ENCODE measurements around the gene BEND7. TPM values are rescaled to one million over a fixed set of nuclear protein-coding genes. Genes with fewer than 3 reads are reported as not detected.
A peak's percentile ranks its signal among the peaks of the same experiment; 100 is the strongest.
"Not testable (repeated sequence)": the region's sequence is repeated elsewhere in the genome, so short reads cannot be mapped to it uniquely, and the experiment has no call there.

The BEND7 gene
- total RNA-seq, 1 donor from 2014 or later, result 15.8 TPM

DNA sequence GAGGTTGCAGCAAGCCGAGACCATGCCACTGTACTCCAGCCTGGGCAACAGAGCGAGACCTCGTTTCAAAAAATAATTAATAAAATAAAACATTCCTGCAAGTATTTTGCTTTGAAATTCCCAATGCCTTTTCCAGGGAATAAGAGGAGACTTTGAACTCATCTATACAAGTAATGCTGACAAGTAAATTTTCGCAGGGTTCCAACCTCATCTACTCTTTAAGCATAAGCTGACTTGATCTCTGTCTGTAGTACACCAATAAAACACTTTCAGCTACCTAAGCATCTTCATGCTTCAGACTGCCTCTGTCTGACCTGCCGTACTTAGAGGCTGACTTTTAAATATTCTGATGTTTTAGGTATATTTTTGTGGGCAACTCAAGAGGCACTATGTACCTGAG is 13.7 kb upstream of the BEND7 start:
- peaks cover 3% of the 10 kb centered on the region for H3K36me3 Mint-ChIP-seq (ENCODE audit: low read depth)
- no peak overlapping the region for H3K4me3 Mint-ChIP-seq (ENCODE audit: unreplicated experiment)
- H3K4me1 Mint-ChIP-seq (ENCODE audit: low read depth), result no peaks in the 10 kb centered on the region
- H3K27ac Mint-ChIP-seq (ENCODE audit: unreplicated experiment), result no peak overlapping the region
- TF ChIP-seq, protein P1, sequence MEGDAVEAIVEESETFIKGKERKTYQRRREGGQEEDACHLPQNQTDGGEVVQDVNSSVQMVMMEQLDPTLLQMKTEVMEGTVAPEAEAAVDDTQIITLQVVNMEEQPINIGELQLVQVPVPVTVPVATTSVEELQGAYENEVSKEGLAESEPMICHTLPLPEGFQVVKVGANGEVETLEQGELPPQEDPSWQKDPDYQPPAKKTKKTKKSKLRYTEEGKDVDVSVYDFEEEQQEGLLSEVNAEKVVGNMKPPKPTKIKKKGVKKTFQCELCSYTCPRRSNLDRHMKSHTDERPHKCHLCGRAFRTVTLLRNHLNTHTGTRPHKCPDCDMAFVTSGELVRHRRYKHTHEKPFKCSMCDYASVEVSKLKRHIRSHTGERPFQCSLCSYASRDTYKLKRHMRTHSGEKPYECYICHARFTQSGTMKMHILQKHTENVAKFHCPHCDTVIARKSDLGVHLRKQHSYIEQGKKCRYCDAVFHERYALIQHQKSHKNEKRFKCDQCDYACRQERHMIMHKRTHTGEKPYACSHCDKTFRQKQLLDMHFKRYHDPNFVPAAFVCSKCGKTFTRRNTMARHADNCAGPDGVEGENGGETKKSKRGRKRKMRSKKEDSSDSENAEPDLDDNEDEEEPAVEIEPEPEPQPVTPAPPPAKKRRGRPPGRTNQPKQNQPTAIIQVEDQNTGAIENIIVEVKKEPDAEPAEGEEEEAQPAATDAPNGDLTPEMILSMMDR (IDR thresholded peaks at IDR 0.05), result no peak
- no peaks in the 10 kb centered on the region for H3K9me3 Mint-ChIP-seq (ENCODE audit: low read depth)
- peaks cover 61% of the 10 kb centered on the region for H3K27me3 Mint-ChIP-seq (ENCODE audit: low read depth)
- DNase-seq (ENCODE audit: low spot score), result no peak

DNA sequence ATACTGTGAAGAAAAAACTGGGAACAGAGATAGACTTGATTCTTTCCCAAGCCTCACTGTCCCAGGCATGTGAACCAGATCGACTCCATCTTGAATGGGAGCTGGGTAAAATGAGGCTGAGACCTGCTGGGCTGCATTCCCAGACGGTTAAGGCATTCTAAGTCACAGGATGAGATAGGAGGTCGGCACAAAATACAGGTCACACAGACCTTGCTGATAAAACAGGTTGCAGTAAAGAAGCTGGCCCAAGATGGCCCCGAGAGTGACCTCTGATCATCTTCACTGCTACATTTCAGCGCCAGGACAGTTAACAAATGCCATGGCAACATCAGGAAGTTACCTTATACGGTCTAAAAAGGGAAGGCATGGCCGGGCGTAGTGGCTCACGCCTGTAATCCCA is 9.2 kb upstream of the BEND7 start:
- H3K36me3 Mint-ChIP-seq (ENCODE audit: low read depth); H3K9me3 Mint-ChIP-seq (ENCODE audit: low read depth); H3K4me1 Mint-ChIP-seq (ENCODE audit: low read depth); DNase-seq (ENCODE audit: low spot score); H3K4me3 Mint-ChIP-seq (ENCODE audit: unreplicated experiment); H3K27ac Mint-ChIP-seq (ENCODE audit: unreplicated experiment): not testable (repeated sequence)
- H3K27me3 Mint-ChIP-seq (ENCODE audit: low read depth), result peaks cover 41% of the 10 kb centered on the region

DNA sequence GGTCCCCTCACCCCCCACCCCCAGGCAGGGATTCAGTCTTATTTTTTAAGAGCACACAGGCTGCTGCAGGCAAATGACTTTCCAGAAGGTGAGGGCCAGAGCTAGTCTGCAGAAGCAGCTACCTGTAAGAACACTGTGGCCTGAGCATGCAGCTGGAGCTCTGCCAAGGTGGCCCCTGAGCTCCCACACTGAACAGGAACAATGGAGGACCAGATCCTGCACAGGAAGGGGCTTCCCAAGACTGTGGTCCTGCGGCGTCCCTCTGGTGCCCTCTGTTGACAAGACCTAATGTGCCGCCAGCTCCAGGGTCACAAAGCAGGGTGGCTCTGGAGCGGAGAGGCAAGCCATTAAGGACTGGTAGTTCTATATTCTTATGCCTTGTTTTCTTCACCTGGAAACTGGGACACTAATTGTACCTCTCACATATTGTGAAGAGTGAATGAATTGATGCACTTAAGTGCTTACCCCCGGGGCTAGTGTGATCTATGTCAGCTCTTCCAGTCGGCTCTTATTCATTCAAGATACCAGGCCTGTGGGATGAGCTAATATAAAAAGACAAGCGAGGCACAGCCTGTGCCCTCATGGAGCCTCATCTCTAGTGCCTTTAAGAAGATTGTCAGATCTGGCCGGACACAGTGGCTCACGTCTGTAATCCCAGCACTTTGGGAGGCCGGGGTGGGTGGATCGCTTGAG is 8.0 kb upstream of the BEND7 start:
- H3K27ac Mint-ChIP-seq (ENCODE audit: unreplicated experiment), result no peak overlapping the region
- no peak for DNase-seq (ENCODE audit: low spot score)

DNA sequence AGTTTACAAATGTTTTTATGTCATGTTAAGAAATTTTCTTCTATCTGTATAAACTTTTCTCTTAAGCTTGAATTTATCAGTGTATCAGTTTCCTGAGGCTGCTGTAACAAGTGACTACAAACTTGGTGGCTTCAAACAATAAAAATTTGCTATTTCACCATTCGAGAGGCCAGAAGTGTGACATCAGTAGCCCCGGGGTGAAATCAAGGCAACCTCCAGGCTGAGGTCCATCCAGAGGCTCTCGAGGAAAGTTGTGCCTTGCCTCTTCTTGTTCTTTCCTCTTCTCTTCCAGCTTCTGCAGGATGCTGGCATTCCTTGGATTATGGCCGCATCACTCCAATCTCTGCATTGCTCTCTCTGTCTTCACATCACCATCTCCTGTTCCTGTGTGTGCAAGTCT is 6.5 kb upstream of the BEND7 start:
- H3K27me3 Mint-ChIP-seq (ENCODE audit: low read depth), result peaks cover 22% of the 10 kb centered on the region
- no peaks in the 10 kb centered on the region for H3K4me1 Mint-ChIP-seq (ENCODE audit: low read depth)
- no peaks in the 10 kb centered on the region for H3K36me3 Mint-ChIP-seq (ENCODE audit: low read depth)
- H3K4me3 Mint-ChIP-seq (ENCODE audit: unreplicated experiment), result no peak overlapping the region
- no peaks in the 10 kb centered on the region for H3K9me3 Mint-ChIP-seq (ENCODE audit: low read depth)
- no peak for DNase-seq (ENCODE audit: low spot score)
- TF ChIP-seq, protein P1 (IDR thresholded peaks at IDR 0.05), result no peak
- H3K27ac Mint-ChIP-seq (ENCODE audit: unreplicated experiment), result no peak overlapping the region

More for the DNA sequence above, 8.0 kb upstream of the BEND7 start:
- TF ChIP-seq, protein P1 (IDR thresholded peaks at IDR 0.05), result peak; percentile 80
- peaks cover 33% of the 10 kb centered on the region for H3K27me3 Mint-ChIP-seq (ENCODE audit: low read depth)
- H3K4me3 Mint-ChIP-seq (ENCODE audit: unreplicated experiment), result no peak overlapping the region
- no peaks in the 10 kb centered on the region for H3K4me1 Mint-ChIP-seq (ENCODE audit: low read depth)
- no peaks in the 10 kb centered on the region for H3K9me3 Mint-ChIP-seq (ENCODE audit: low read depth)
- no peaks in the 10 kb centered on the region for H3K36me3 Mint-ChIP-seq (ENCODE audit: low read depth)

DNA sequence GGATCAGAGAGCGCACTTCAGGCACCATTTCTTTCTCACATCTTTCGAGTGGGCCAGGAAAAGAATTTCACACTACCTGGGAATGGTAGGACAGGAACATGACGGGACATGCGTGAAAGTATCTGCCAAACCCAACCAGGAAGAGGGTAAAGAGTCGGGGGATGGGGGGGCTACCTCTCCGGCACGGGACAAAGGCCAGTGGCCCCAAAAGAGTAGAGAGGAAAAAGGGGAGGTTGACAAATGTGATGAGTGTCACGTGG is 830 bp upstream of the BEND7 start:
- no peak for DNase-seq (ENCODE audit: low spot score)
- Mint-ChIP-seq H3K27ac (ENCODE audit: unreplicated experiment) (no peak overlapping the region), H3K4me3 (ENCODE audit: unreplicated experiment) (peak overlapping the region; percentile 66), H3K27me3 (ENCODE audit: low read depth) (peaks cover 3% of the 10 kb centered on the region), H3K9me3 (ENCODE audit: low read depth) (no peaks in the 10 kb centered on the region), H3K36me3 (ENCODE audit: low read depth) (peaks cover 4% of the 10 kb centered on the region), H3K4me1 (ENCODE audit: low read depth) (peaks cover 22% of the 10 kb centered on the region)
- TF ChIP-seq, protein P1 (IDR thresholded peaks at IDR 0.05), result no peak

Measured in chondrocyte (in vitro differentiated cells).